T-helper 2 cell treated with Interferon-gamma antibody and Interleukin-4, amounts not matched to agents 100 ng/mL and 5 ng/mL, for 36 hours (primary cell): ENCODE data around the gene PPP1R9A. TPM values are rescaled to one million over a fixed set of nuclear protein-coding genes. Genes with fewer than 3 reads are reported as not detected.
"Not testable (repeated sequence)": the region's sequence is repeated elsewhere in the genome, so short reads cannot be mapped to it uniquely, and the experiment has no call there.

Source experiments
- intact Hi-C: fragments of 100-400 bp; cut with micrococcal nuclease; formaldehyde crosslinking; loops from one replicate; pipeline ENCODE4 v1.15.1; 2023
- total RNA-seq: library from RNA; stranded (reverse); gene quantifications from 2 replicates; pipeline ENCODE4 v1.2.3, GENCODE V29; 2022

Gene PPP1R9A
- total RNA-seq, 1 donor from 2014 or later: not detected

- intact Hi-C loops: no loop called here
These were observed 64.9 kb downstream of the PPP1R9A start for GRCh38 chr7:94972296-94972695.

GRCh38 chr7:94973844-94974243, 66.5 kb downstream of the PPP1R9A start:
- intact Hi-C loops: no loop called here

- intact Hi-C loops: no loop called here
These were observed 67.0 kb downstream of the PPP1R9A start for GRCh38 chr7:94974423-94974822.

GRCh38 chr7:94975336-94975735, 67.9 kb downstream of the PPP1R9A start:
- intact Hi-C loops: no loop called here

GRCh38 chr7:94980418-94981142, 73.2 kb downstream of the PPP1R9A start:
- intact Hi-C loops: no loop called here

- intact Hi-C loops: no loop called here
These were observed 88.5 kb downstream of the PPP1R9A start for GRCh38 chr7:94995921-94996320.

GRCh38 chr7:94996369-94996768, 89.0 kb downstream of the PPP1R9A start:
- intact Hi-C loops: no loop called here

GRCh38 chr7:94997547-94997946, 90.2 kb downstream of the PPP1R9A start:
- intact Hi-C loops: no loop called here

GRCh38 chr7:94998266-94999068, 91.1 kb downstream of the PPP1R9A start:
- intact Hi-C loops: no loop called here

- intact Hi-C loops: no loop called here
These were observed 91.6 kb downstream of the PPP1R9A start for GRCh38 chr7:94999069-94999351.

- intact Hi-C loops: not testable (repeated sequence)
These were observed 92.2 kb downstream of the PPP1R9A start for GRCh38 chr7:94999601-95000000.

- intact Hi-C loops: no loop called here
These were observed 93.9 kb downstream of the PPP1R9A start for GRCh38 chr7:95001258-95001657.

GRCh38 chr7:95001815-95002561, 94.6 kb downstream of the PPP1R9A start:
- intact Hi-C loops: no loop called here

GRCh38 chr7:95002775-95003174, 95.4 kb downstream of the PPP1R9A start:
- intact Hi-C loops: no loop called here

GRCh38 chr7:95004618-95005247, 97.3 kb downstream of the PPP1R9A start:
- intact Hi-C loops: no loop called here

- intact Hi-C loops: no loop called here
These were observed 98.6 kb downstream of the PPP1R9A start for GRCh38 chr7:95006010-95006409.

GRCh38 chr7:95008773-95009172, 101.4 kb downstream of the PPP1R9A start:
- intact Hi-C loops: not testable (repeated sequence)

GRCh38 chr7:95011146-95011928, 103.9 kb downstream of the PPP1R9A start:
- intact Hi-C loops: no loop called here

GRCh38 chr7:95011995-95012394, 104.6 kb downstream of the PPP1R9A start:
- intact Hi-C loops: no loop called here

- intact Hi-C loops: no loop called here
These were observed 110.6 kb downstream of the PPP1R9A start for GRCh38 chr7:95018021-95018420.

- intact Hi-C loops: no loop called here
These were observed 118.6 kb downstream of the PPP1R9A start for GRCh38 chr7:95026018-95026417.
